ENCODE measurements around the gene CDH4.

- TF ChIP-seq CTCF (IDR thresholded peaks at IDR 0.05) (no peak), POLR2AphosphoS5 (IDR thresholded peaks at IDR 0.05; ENCODE audit: low read depth, low read length) (no peak)
Measured at GRCh38 chr20:61924858-61925554, 672.9 kb downstream of the CDH4 start.
